HG03025 (cell line): ENCODE data around the gene CDK1.
"Not testable (repeated sequence)": the region's sequence is repeated elsewhere in the genome, so short reads cannot be mapped to it uniquely, and the experiment has no call there.

ENCODE experiments used
- ATAC-seq: cut with Tn5 transposase; IDR thresholded peaks from one replicate; pipeline ENCODE4 v1.9.1; 2021; ENCODE audit warnings: mild to moderate bottlenecking, moderate library complexity; ENCODE audit not compliant: unreplicated experiment, low FRiP score

Gene CDK1

DNA sequence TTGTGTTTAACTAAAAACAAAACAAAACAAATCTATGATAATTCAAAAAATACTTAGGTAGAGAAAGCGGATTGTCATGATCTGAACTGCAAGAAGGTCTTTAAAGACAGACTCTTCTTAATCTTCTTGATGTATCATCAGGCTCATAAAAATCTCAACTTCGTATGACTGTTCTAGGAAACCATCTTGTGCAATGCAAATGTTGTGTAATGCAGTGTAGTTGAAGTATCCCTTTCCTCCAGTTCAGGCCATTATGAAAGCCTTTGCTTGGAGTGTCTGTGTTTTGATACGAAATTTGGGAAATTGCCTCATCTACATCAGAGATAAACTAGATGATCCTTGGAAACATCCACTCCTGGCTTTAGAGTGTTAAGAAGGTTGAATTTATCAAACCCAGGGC is 30.9 kb downstream of the CDK1 start:
- ATAC-seq, result no peak

DNA sequence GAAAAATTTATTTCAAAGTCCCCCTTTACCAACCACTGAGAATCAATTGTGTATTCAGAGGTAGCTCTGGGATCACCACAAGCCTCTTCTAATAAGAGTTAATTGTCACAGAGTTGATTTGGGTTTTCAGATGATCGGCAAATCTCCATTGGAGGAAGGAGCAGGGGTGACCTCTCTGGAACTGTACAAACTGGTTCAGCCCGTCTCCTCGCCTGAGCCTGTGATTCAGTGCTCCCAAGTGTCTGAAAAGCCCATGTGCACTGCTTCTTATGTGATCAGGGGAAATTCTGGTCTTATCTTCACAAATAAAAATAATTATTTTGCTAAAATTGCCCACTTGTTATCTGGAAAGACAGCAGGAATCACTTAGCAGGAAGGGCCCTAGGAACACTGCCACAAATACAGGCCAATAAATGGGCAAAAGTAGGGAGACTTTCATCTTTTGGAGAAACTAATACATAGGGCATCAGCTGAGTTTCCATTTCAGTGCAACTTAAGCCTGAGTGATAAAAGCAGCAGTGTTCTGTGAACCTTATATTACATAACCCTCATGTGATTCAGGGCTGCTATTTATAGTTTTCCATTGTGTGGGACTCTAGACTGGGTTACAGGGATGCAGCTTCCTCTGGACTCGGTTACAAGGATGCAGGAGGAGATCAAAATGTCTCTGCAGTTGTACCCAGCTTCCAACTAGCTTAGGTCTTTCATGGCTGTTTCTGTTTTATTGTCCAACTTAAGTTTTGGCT is 32.3 kb downstream of the CDK1 start:
- no peak for ATAC-seq

DNA sequence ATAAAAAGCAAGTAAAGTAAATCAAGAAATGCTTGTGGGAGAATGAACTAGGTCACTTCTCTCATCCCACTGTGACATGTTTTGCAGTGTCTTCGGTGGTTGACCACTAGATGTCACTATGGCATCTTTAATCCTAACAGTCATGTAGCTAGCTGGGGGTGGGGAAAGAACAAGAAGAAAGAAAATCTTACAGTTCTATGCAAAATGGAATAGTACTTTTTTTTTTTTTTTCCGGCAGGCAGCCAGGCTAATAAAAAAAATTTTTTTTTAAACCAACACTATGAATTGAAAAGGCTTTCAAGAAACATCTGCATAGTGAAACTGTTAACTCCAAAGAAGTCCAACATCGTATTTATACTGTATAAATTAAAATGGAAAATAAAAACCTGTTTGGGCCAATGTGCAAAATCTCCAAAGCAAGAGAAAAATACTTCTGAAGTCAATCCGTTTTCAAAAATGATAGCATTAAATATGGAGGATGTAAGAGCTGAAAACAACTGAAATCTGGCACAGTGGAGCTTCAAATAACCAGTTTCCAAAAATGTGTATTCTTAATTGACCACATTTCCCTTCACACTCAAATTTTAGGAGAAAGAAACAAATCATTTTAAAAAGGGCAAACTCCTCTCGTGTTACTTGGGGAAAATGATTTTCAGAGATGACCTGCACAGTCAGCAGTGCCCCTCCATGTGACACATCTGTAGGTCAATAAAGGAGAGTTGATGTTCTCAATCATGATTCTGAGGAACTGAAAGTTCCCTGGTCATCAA is 38.5 kb downstream of the CDK1 start:
- ATAC-seq, result peak; percentile 85

DNA sequence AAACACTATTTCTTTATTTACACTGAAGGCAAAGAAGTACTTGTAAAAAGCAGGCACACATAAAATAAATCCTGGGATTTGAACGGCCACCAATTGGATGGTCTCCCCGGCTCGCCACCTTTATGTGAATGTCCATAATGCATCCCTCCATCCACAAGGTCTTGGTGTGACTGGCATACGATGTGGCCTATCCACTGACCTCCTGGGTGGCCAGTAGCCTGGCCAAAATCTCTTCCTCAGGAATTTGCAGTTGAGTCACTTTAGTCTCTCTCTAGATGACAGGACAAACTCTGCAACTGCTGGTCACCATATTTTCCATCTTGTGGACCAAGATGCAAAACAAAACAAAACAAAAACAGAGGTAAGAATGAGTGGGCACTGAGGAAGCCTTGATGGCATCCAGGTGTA is 39.1 kb downstream of the CDK1 start:
- ATAC-seq, result no peak

DNA sequence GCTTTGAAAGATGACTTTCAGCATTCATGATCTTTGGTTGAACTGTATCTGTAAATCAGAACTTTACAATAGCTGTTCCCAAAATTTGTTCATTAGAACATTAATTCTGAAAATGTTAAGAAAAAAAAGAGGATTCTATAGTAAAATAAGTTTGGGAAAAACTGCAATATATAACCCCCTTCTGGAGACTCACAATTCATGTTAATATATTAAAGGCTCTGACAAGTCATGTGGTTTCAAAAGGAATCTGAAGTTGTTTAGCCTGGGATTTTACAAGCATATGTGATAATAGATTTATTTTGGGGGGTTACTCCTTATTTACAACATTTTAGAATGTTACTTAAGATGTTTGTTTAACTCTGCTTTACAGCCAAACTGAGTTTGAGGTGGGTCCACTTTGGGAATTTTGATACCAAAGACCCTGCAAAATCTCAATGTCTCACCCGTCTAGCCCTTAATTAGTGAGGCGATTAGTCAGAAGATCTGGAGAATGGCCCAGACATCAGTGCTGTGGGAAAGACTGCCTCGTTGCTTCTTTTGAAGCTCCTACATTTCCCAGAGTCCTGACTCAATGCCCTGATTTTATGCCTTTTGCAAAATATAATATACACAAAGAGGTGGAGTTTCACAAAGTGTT is 40.0 kb downstream of the CDK1 start:
- no peak for ATAC-seq

DNA sequence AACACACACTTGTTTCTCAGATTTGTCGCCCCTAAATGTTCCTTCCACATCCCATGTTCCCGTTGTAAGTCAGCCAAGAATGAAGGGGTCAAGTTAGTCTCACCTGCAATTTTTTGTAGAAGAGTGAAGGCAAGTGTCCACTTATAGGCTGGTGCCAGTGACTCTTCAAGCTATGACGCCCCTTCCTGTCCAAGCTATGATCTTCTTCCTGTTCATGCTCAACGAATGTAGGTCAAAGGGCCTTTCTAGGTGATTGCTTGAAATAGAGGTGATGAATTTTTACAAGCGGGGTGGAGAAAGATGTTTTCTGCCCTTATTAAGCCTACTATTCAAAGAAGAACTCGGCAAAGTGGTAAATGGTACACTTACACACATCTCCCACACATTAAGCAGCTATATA is 41.0 kb downstream of the CDK1 start:
- ATAC-seq, result no peak

DNA sequence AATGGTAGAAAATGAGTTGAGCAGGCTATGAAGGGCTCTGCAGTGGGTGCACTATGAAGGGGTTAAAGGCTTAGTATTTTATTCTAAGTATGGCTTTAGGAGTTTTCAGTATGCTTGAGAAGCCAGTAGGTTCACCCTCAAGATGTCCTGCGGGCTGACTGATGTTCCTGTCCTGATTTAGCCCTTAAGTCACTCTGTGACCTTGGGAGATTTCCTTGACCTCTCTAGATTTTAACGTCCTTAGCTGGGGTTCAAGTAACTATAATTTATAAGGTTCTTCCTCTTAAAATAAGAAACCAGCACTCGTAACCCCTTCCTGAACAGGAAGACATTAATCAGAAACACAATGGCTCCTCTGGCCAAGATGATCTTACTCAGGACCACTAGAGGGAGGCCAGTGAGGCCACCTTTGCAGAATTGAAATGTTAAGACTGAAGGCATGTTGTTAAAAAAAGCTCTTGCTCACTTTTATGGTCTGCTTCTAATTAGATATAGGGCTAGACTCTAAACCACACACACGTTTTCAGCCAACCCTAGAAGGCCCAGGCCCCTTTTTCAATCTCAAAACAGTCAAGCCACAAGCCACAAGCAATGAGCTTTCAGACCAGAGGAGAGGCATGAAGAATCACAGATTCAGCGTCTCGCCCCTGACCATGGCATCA is 41.9 kb downstream of the CDK1 start:
- ATAC-seq, result peak; percentile 44

DNA sequence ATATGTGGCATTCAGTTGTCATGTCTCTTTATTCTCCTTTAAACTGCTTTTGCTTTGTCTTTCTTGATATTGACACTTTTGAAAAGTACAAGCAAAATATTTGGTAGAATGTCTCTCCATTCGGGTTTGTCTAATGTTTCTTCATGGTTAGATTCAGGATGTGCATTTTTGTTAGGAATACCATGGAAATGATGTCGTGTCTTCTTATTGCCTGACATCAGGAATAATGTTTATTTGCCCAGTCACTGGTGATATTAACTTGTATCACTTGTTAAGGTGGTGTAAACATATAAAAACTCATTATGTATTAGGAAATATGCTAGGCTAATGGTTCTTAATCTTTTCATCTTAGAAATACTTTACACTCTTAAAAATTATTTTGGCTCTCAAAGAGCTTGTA is 43.4 kb downstream of the CDK1 start:
- no peak for ATAC-seq

DNA sequence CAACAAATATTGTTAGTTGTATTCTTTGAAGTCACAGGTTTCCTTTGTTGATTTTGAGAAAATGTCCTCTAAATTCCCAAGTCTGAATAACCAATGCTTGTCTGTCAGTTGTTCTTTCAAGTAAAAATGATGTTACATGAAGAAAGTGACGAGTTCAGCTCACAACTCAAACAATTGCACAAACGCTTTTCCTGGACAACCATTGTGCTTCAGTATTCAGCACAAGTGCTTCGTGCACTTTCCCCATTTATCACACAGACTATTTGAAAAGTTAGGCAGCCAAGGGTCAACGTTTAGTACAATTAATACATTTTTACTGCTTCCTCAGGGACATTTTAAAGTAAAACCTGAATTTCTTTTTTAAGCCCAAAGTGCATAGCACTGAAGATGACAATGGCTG is 44.5 kb downstream of the CDK1 start:
- ATAC-seq, result no peak

DNA sequence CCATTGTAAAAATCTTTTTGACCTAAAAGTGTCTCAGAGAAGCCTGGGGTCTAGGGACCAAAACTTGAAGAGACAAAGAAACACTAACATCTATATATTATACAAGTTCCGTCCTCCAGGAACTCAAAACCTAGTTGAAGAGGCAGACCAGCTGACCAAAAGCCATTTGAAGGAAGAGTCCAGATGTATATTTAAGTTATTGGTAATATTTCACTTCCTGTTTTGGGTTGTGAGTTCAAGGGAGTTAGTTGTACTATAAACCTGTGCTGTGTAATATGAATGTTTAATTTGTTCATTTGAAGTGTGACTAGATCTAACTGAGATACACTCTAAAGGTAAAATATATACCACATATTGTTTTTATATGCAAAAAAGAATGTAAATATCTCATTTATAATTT is 45.0 kb downstream of the CDK1 start:
- ATAC-seq, result no peak

DNA sequence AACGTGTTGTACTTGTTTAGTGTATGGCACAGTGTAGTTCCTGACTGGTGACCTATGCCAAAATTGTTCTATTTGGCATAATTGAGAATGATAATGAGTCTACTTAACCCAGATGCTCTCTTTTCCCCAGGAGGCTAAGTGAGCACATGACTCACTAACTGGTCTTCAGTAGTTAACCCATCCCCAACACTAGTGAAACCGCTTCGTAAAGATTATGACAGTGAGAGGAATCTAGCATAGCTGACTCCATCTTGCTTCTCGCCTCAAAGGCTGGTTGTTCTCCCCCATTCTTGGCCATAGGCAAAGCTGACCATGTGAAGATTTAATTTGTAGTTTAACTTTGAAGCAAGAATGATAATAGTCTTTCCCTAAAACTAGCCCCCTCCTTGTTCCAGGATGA is 47.2 kb downstream of the CDK1 start:
- no peak for ATAC-seq

DNA sequence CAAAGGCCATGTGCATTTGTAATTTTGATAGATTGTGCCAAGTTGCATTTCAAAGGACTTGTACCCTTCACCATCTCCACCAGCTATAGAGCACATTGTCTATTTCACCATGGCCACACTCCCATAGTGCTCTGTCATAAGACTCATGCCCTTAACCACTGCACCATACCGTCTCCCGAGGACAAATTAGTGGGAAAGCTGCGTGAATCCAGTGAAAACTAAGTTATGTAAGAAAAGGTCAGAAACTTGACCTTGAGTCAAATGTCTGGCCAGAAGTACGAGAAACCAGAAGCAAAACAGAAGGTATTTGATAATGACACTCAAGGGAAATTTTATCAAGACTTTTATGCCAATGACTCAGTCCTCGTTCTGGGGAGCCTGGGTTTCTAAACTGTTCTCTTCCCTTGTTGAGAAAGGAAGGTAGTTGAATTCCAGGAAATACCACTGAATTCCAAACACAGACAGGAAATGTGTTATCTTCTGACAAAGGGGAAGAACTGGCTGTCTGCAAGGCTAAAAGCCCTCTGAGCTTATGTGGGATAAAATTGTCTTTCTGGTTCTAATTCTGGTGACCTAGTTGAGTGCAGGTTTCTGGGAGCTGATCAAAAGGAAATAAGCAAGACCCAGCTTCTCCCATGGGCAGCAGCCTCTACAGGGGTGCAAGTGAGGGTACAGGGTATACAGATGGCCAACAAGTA is 49.7 kb downstream of the CDK1 start:
- ATAC-seq, result no peak

DNA sequence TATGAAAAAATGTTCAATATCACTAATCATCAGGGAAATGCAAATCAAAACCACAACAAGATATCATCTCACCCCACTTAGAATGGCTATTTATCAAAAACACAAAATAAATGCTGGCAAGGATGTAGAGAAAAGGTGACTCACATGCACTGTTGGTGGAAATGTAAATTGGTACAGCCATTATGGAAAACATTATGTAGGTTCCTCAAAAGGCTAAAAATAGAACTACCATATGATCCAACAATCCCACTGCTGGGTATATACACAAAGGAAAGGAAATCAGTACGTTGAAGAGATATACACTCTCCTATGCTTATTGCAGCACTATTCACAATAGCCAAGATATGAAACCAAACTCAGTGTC is 50.2 kb downstream of the CDK1 start:
- ATAC-seq, result no peak

DNA sequence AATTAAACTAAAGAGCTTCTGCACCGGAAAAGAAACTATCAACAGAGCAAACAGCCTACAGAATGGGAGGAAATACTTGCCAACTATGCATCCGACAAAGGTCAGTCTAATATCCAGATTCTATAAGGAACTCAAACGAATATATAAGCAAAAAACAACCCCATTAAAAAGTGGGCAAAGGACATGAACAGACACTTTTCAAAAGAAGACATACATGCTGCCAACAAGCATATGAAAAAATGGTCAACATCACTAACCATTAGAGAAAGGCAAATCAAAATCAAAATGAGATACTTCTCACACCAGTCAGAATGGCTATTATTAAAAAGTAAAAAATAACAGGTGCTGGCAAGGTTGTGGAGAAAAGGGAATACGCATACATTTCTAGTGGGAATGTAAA is 53.9 kb downstream of the CDK1 start:
- ATAC-seq, result not testable (repeated sequence)

DNA sequence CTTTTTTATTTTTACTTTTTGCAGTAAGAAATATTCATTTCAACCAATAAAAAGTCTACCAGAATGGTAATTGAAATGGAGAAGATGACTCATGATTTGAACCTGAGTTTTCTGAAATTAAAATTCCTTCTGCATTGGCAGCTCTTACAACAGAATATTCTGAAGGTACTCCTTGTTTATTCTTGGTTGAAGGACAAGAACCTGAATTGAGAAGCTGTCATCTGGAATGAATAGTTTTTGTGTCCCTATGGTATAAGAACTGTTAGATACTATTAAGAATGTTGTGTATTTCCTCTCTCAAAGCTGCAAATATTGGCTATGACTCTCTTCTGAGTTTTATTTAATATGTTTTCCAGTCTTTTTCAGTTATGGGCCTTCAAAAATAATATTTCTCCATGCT is 56.1 kb downstream of the CDK1 start:
- no peak for ATAC-seq

DNA sequence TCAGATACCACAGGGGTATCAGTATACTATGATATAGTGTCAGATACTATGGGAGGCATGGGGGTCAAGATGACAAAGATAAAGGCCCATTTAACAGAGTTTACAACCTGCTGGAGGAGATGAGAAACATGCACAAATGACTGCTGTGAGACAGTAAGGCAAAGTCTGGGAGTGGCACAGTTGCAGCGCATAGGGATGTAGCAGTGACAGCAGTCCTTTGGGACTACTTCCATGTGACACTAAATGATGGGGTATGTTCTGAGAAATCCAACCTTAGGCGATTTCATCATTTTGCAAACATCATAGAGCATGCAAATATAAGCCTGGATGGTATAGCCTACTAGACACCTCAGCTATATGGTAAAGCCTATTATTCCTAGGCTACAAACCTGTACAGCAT is 56.8 kb downstream of the CDK1 start:
- ATAC-seq, result no peak

DNA sequence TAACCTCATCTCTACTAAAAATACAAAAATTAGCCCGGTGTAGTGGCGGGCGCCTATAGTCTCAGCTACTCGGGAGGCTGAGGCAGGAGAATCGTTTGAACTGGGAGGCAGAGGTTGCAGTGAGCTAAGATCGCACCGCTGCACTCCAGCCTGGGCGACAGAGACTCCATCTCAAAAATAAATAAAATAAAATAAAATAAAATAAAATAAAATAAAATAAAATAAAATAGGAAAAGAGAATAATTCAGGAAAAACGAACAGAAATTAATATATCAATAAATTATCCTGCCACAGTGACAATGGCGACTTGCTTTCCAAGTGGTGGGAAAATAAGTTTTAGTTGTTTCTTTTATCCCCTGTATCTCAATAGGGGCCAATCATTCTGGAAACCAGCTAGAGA is 62.9 kb downstream of the CDK1 start:
- ATAC-seq, result not testable (repeated sequence)

DNA sequence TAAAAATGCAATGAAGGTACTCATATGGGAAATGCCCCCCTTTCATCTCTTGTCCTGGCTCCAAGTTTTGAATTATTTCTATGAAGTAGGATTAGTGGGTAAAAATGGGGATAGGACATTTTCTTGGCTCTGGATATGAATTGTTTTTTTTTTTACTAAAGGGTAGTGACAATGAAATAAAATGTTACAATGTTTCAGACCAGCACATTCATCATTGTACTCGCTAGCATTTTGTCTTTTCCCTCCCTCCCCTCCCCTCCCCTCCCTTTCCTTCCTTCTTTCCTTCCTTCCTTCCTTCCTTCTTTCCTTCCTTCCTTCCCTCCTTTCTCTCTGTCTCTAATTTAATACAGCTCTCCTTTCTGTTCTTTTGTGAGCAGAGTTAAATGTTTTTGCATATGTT is 64.4 kb downstream of the CDK1 start:
- no peak for ATAC-seq
